ENCODE data around the gene CD48.
"Not testable (repeated sequence)": the region's sequence is repeated elsewhere in the genome, so short reads cannot be mapped to it uniquely, and the experiment has no call there.

CD48 gene

GRCh38 chr1:160675641-160676410 is 35.8 kb downstream of the CD48 start:
- DNase-seq = peak; percentile 20

- no peak for DNase-seq
Measured at GRCh38 chr1:160674415-160674814, 37.2 kb downstream of the CD48 start.

GRCh38 chr1:160672789-160673695 is 38.6 kb downstream of the CD48 start:
- no peak for DNase-seq

GRCh38 chr1:160671603-160672517 is 39.8 kb downstream of the CD48 start:
- no peak for DNase-seq

- no peak for DNase-seq
Measured at GRCh38 chr1:160670701-160671100, 40.9 kb downstream of the CD48 start.

- DNase-seq = no peak
Measured at GRCh38 chr1:160669802-160670201, 41.8 kb downstream of the CD48 start.

- DNase-seq = no peak
Measured at GRCh38 chr1:160669276-160669675, 42.3 kb downstream of the CD48 start.

- DNase-seq = no peak
Measured at GRCh38 chr1:160667896-160668295, 43.7 kb downstream of the CD48 start.

GRCh38 chr1:160666079-160666442 is 45.6 kb downstream of the CD48 start:
- DNase-seq = no peak

- DNase-seq = no peak
Measured at GRCh38 chr1:160665330-160666078, 46.1 kb downstream of the CD48 start.

GRCh38 chr1:160664573-160665051 is 47.0 kb downstream of the CD48 start:
- no peak for DNase-seq

GRCh38 chr1:160662910-160663309 is 48.7 kb downstream of the CD48 start:
- DNase-seq = no peak

GRCh38 chr1:160659566-160659965 is 52.1 kb downstream of the CD48 start:
- no peak for DNase-seq

- DNase-seq = no peak
Measured at GRCh38 chr1:160658814-160659193, 52.8 kb downstream of the CD48 start.

GRCh38 chr1:160658162-160658813 is 53.3 kb downstream of the CD48 start:
- no peak for DNase-seq

GRCh38 chr1:160657250-160657781 is 54.3 kb downstream of the CD48 start:
- no peak for DNase-seq

- DNase-seq = no peak
Measured at GRCh38 chr1:160656737-160657136, 54.9 kb downstream of the CD48 start.

GRCh38 chr1:160653620-160654016 is 58.0 kb downstream of the CD48 start:
- no peak for DNase-seq

- DNase-seq = no peak
Measured at GRCh38 chr1:160652924-160653619, 58.5 kb downstream of the CD48 start.

- not testable (repeated sequence) for DNase-seq
Measured at GRCh38 chr1:160652065-160652641, 59.5 kb downstream of the CD48 start.

Measured in NCI-H1436 (cell line).